ENCODE data around the gene BIRC3.

DNA sequence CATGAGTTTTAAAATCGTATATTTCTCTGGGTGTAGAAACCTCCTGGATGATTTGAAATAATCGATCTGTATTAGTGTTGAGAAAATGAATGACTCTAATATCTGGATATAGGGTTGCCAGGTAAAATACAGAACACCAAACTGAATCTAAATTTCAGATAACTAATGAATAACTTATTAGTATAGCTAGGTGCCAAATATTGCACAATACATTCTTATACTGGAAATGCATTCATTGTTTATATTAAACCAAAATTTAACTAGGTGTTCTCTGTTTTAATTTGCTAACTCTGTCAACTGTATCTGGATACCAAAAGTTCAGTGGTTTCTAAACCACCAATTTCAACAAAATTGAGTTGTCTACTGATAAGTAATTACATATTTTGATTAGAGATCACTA, 2.5 kb upstream of the BIRC3 start:
- TF ChIP-seq, protein P1, sequence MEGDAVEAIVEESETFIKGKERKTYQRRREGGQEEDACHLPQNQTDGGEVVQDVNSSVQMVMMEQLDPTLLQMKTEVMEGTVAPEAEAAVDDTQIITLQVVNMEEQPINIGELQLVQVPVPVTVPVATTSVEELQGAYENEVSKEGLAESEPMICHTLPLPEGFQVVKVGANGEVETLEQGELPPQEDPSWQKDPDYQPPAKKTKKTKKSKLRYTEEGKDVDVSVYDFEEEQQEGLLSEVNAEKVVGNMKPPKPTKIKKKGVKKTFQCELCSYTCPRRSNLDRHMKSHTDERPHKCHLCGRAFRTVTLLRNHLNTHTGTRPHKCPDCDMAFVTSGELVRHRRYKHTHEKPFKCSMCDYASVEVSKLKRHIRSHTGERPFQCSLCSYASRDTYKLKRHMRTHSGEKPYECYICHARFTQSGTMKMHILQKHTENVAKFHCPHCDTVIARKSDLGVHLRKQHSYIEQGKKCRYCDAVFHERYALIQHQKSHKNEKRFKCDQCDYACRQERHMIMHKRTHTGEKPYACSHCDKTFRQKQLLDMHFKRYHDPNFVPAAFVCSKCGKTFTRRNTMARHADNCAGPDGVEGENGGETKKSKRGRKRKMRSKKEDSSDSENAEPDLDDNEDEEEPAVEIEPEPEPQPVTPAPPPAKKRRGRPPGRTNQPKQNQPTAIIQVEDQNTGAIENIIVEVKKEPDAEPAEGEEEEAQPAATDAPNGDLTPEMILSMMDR (IDR thresholded peaks at IDR 0.05 in 4 of 5, conservative IDR thresholded peaks at IDR 0.05 in 1 of 5) = no peak
- no peak for TF ChIP-seq POLR2A (IDR thresholded peaks at IDR 0.05)
